Esophagus muscularis mucosa (tissue), 3 donors: ENCODE measurements around the gene FADS6.

Experiments used
- EP300 ChIP-seq: sonication (generic); formaldehyde crosslinking; IDR thresholded peaks from one replicate; pipeline ENCODE4 v1.6.1; 2017; ENCODE audit warnings: antibody characterized with exemption
- TF ChIP-seq, protein P1 (sequence below), 3 experiments: fragments of 200-600 bp in 2 of 3; fragments of 450-650 bp in 1 of 3; sonication (generic) in 2 of 3; IDR thresholded peaks; one replicate each; pipeline ENCODE4 v1.5.1; 2017 to 2019; ENCODE audit warnings: antibody characterized with exemption in 3 of 3, mild to moderate bottlenecking in 2 of 3, moderate library complexity in 1 of 3

DNA sequence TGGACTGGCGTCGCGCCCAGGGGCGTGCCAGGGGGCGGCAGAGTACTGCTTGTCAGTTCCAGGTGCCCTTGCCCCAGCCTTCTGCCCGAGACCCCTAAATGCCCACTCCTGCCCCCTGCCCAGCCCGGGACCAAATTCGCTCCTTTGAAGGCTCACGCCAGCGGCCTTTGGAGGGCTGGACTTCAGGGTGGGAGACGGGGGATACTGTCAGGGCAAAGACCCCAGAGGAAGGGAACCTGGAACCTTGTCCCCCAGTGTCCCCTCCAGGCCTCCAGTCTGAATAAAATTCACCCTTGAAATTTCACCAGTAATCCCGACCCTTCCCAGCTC is 43.0 kb upstream of the FADS6 start:
- TF ChIP-seq, protein P1, sequence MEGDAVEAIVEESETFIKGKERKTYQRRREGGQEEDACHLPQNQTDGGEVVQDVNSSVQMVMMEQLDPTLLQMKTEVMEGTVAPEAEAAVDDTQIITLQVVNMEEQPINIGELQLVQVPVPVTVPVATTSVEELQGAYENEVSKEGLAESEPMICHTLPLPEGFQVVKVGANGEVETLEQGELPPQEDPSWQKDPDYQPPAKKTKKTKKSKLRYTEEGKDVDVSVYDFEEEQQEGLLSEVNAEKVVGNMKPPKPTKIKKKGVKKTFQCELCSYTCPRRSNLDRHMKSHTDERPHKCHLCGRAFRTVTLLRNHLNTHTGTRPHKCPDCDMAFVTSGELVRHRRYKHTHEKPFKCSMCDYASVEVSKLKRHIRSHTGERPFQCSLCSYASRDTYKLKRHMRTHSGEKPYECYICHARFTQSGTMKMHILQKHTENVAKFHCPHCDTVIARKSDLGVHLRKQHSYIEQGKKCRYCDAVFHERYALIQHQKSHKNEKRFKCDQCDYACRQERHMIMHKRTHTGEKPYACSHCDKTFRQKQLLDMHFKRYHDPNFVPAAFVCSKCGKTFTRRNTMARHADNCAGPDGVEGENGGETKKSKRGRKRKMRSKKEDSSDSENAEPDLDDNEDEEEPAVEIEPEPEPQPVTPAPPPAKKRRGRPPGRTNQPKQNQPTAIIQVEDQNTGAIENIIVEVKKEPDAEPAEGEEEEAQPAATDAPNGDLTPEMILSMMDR (IDR thresholded peaks at IDR 0.05) = no peak
- TF ChIP-seq EP300 = no peak
